Stimulated activated CD8-positive, alpha-beta memory T cell treated with anti-CD3 and anti-CD28 coated beads, Interleukin-4, amount 100 ng/mL, for 48 hours (primary cell): ENCODE results near the gene WDR17.

Experiments used
- DNase-seq: peaks from one replicate; pipeline ENCODE4 v3.0.0-alpha.2; 2020

WDR17 gene

GRCh38 chr4:176099314-176099713 is 33.7 kb downstream of the WDR17 start:
- no peak for DNase-seq

- DNase-seq, result no peak
These were observed 36.9 kb downstream of the WDR17 start for GRCh38 chr4:176102414-176103063.

- DNase-seq, result no peak
These were observed 42.1 kb downstream of the WDR17 start for GRCh38 chr4:176107695-176108094.

GRCh38 chr4:176123710-176124407 is 58.2 kb downstream of the WDR17 start:
- DNase-seq, result no peak

- no peak for DNase-seq
These were observed 59.4 kb downstream of the WDR17 start for GRCh38 chr4:176125063-176125462.

GRCh38 chr4:176134670-176135069 is 69.0 kb downstream of the WDR17 start:
- no peak for DNase-seq

GRCh38 chr4:176137631-176138030 is 72.0 kb downstream of the WDR17 start:
- DNase-seq, result no peak

GRCh38 chr4:176139518-176139917 is 73.9 kb downstream of the WDR17 start:
- DNase-seq, result no peak

- DNase-seq, result no peak
These were observed 76.6 kb downstream of the WDR17 start for GRCh38 chr4:176142253-176142652.

- DNase-seq, result no peak
These were observed 84.2 kb downstream of the WDR17 start for GRCh38 chr4:176149680-176150355.

- DNase-seq, result no peak
These were observed 84.7 kb downstream of the WDR17 start for GRCh38 chr4:176150356-176150682.

GRCh38 chr4:176150704-176151103 is 85.1 kb downstream of the WDR17 start:
- no peak for DNase-seq

GRCh38 chr4:176153124-176153523 is 87.5 kb downstream of the WDR17 start:
- no peak for DNase-seq

GRCh38 chr4:176156656-176157055 is 91.0 kb downstream of the WDR17 start:
- DNase-seq, result no peak

GRCh38 chr4:176163041-176163440 is 97.4 kb downstream of the WDR17 start:
- no peak for DNase-seq

- no peak for DNase-seq
These were observed 119.4 kb downstream of the WDR17 start for GRCh38 chr4:176185051-176185450.

GRCh38 chr4:176186067-176186466 is 120.4 kb downstream of the WDR17 start:
- no peak for DNase-seq

- no peak for DNase-seq
These were observed 121.2 kb downstream of the WDR17 start for GRCh38 chr4:176186671-176187395.

- DNase-seq, result no peak
These were observed 122.0 kb downstream of the WDR17 start for GRCh38 chr4:176187624-176188023.

GRCh38 chr4:176188654-176189053 is 123.0 kb downstream of the WDR17 start:
- DNase-seq, result no peak

GRCh38 chr4:176189891-176190795 is 124.5 kb downstream of the WDR17 start:
- no peak for DNase-seq

GRCh38 chr4:176191974-176192373 is 126.3 kb downstream of the WDR17 start:
- DNase-seq, result no peak

- no peak for DNase-seq
These were observed 127.5 kb downstream of the WDR17 start for GRCh38 chr4:176193126-176193525.
